T47D (cell line): ENCODE measurements around the gene COL11A1.
"Not testable (repeated sequence)": the region's sequence is repeated elsewhere in the genome, so short reads cannot be mapped to it uniquely, and the experiment has no call there.

Source experiments
- DNase-seq, 2 experiments: peaks; one replicate each; pipeline versions ENCODE4 v3.0.0 to v3.0.0-alpha.2; 2011 to 2012; ENCODE audit warnings: low read depth in 1 of 2, low spot score in 1 of 2
- JUND ChIP-seq: IDR thresholded peaks from 2 replicates; pipeline ENCODE4 v1.6.1; 2012; ENCODE audit warnings: low read depth
- in situ Hi-C: cut with HindIII; loops from 2 replicates; pipeline ENCODE4 v1.10.0; 2016; ENCODE audit warnings: low sequenced_read_pairs, low pct_unique_long_range_greater_than_20kb

The COL11A1 gene

DNA sequence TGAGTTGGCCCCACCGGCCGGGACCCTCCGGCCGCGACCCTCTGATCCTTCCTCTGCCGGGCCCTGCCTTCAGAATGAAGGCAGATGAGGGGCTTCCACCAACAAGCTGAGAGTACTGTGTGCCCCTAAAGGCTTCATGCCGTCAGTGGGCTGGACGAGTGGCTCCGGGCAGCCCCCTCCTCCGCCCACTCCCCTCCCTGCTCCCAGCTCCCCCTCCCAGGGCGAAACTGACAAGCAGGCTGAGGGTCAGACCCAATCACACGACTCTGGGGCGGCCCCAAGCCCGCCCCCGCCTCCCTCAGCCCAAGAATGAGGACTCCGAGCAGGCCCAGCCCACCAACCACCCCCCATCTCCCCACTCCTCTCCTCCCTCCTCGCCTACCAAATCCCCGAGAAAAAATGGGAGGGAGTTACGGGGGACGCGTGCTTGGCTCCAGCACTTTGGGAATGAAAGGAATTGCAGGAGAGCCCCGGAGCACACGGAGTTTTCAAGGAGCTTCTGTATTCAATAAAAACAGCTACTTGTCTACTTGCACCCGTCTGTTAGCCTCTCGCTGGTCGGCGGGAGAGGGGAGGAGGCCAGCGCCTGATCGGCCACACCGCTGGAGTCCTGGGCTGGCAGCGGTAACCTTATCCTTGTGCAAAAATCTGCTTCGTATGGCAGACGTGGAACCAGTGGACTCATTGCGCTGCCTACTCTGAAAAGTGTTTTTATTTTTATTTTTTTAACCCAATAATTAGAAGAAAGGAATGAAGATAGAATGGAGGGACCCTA is at the start of gene COL11A1:
Gene COL11A1 (minus strand): TSS at position 147 of the 775 bp plus-strand sequence. CDS start 344 bp downstream, outside the sequence.
- DNase-seq: no peak
- no peak for TF ChIP-seq JUND
- in situ Hi-C loops: no loop called here

DNA sequence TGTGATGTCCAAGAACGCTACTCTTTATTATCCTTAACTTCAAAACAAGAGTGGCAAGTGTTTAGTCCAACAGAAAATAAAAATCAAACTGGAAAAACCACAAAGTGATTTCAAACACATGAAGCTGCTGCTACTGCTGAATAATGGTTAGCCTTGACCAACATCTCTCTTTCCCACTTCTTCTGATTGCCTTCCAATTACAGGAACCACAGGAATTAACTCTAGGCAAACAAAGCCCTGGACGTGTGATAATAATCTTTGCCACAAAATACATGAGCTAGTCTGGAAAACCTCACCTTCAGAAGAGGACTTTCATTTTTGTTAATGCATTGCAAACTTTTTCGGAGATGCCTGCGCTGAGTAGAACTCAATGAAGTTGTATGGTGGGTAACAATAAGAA is 48.6 kb upstream of the COL11A1 start:
- DNase-seq: peak in 1 of 2 experiments; percentile 58
- TF ChIP-seq JUND: no peak
- in situ Hi-C loops: no loop called here

DNA sequence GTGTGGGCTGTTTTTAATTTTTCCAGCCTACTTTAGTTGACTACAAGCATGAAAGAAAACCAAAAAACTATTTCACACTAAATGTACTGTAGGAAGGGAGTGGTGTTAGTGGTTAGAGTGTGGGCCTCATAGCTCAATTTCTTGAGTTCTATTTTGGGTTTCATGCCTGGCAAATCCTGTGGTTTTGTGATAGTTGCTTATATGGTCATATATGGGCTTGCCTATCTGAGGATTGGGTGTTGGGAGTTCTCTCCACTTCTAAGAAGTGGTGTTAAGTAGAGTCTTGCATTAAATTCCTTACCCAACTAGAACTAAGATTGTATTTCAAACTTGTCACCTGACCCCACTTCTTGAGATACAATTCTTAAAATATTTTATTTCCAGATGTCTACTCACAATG is 37.8 kb upstream of the COL11A1 start:
- no peak for DNase-seq
- in situ Hi-C loops: no loop called here
- TF ChIP-seq JUND: no peak

DNA sequence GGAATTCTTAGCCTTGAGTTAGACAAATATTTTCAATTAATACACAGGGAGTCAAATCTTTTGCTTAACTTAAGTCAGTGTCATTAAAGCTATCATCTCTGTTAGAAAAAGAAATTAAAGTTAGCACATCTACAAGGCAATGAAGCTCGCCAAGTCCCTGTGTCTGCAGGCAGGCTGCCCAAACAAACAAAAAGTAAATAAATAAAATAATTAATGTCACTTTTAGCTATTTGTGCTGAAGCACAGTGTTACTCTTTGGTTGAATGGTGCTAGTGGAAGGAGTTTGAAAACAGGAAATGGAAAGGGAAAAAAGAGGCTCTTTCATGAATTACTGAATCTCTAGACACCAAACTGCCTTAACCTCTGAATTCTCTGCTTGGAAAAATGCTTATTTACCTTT is 37.1 kb upstream of the COL11A1 start:
- no peak for DNase-seq
- in situ Hi-C loops: no loop called here

DNA sequence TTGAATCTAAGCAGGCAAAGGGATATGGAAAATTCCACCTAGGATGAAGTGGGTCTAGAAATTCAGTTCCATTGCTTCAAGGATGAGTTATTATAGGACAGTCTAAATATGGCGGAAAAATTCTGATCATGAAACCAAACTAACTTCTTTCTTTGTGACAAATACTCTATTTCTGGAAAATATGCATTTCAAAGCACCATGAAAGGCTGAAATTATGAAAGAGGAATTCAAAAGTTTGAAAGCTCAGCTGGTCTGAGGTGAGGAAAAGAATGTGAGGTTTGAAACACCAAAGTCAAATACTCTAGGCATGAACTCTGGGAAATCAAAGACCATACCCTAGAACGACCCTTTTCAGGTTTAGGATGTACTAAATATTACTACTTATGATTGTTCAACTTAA is 36.4 kb upstream of the COL11A1 start:
- in situ Hi-C loops: no loop called here
- TF ChIP-seq JUND: no peak

More for the DNA sequence above, 37.1 kb upstream of the COL11A1 start:
- TF ChIP-seq JUND: no peak

DNA sequence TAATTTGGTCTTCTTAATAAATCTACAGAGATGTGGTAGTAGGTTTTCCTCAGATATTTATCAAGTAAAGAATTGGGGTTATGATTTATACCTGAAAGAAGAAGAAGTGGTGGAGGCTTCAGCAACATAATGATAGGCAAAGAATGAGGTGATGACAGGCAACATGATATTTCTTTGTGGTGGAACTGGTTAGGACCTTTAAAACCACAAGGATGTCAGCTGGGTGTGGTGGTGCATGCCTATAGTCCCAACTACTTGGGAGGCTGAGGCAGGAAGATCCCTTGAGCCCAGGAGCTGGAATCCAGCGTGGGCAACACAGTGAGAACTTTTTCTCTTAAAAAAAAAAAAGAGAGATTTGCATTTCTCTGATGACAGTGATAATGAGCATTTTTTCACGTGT is 34.1 kb upstream of the COL11A1 start:
- in situ Hi-C loops: no loop called here
- TF ChIP-seq JUND: no peak
- no peak for DNase-seq

More for the DNA sequence above, 36.4 kb upstream of the COL11A1 start:
- no peak for DNase-seq

DNA sequence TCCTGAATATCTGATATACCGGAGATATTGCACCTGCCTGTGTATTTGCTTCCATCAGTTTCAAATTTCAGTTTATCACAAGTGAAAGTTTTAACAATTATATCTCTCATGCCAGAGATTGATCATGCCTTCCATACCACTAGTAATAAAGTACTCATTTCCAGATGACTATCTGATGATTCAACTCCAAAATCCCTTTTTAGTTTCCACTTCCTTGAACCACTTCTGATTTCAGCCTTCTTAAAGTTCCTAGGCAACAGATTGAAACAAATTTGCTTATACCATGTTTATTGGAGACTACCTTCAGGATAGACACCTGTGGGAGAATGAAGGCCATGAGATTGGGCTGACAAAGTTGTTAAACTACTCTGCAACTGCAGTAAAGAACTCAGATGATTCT is 21.5 kb upstream of the COL11A1 start:
- TF ChIP-seq JUND: no peak
- DNase-seq: no peak
- in situ Hi-C loops: no loop called here

DNA sequence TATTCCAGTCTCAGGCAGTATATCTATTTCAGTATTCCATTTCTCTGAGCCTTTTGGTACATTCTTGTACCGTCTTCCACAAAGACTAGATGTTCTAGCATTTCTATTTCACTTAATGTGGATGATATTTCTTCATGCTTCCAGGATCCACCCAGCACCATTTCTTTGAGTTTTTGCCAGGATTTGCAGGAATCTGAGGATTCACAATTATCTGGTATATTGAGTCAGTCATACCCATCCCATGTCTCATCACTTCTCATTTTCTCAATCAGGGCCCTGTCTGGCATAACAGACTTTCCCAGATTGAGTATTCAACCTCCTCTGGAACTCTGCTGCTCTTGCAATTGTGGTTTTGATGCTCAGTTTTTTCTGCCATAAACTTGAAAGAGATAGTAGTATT is 20.9 kb upstream of the COL11A1 start:
- no peak for TF ChIP-seq JUND
- no peak for DNase-seq

DNA sequence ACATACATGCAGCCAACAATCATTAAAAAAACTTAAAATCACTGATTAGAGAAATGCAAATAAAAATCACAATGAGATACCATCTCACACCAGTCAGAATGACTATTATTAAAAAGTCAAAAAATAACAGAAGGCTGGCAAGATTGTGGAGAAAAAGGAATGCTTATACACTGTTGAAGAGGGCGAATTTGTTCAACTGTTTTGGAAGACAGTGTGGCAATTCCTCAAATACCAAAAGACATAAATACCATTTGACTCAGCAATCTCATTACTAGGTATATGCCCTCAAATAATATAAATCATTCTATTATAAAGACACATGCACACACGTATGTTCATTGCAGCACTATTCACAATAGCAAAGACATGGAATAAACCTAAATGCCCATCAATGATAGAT is 19.9 kb upstream of the COL11A1 start:
- in situ Hi-C loops, DNase-seq: not testable (repeated sequence)

More for the DNA sequence above, 20.9 kb upstream of the COL11A1 start:
- in situ Hi-C loops: no loop called here

DNA sequence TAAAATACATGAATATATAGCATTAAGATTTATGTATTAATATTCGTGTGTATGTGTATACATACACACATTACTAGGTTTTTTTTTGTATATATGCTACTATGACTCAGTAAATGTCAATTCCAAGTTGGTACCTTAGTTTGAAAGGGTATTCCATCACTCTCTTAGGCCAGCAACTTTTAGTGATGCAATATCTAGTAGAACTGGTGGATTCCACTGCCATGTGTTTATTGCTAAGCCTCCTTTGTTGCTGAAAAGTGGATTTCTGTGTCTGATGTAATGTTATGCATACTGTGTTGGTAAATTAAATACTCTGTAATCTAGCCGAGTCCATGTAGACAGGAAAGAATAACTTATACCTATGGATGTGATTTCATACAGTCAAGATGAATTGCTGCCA is 16.9 kb upstream of the COL11A1 start:
- in situ Hi-C loops: no loop called here
- no peak for DNase-seq
- no peak for TF ChIP-seq JUND

DNA sequence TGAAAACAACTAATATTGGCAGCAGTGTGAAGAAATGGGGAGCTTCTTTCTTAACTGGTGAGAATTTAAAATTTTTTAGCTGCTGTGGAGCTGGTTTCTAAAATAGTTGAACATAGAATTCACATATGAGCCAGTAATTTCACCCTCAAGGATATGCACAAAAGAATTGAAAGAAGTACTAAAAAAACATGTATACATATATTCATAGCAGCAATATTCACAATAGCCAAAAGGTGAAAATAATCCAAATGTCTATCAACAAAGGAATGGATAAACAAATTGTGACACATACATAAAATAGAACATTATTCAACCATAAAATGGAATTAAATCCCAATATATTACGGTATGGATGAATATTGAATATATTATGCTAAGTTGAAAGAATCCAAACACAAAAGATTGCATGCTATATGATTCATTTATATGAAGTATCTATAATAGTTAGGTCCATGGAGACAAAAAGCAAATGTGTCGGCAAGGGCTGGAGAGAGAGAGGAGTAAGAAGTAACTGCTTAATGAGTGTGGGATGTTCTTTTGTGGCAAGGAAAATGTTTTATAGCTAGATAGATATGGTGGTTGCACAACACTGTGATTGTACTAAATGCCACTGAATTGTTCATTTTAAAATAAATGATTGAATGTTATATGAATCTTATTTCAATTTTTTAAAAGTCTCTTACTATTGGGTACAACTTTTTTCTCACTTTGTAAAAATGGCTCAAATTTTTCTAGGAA is 14.8 kb upstream of the COL11A1 start:
- TF ChIP-seq JUND: no peak
- in situ Hi-C loops: no loop called here
- DNase-seq: no peak

DNA sequence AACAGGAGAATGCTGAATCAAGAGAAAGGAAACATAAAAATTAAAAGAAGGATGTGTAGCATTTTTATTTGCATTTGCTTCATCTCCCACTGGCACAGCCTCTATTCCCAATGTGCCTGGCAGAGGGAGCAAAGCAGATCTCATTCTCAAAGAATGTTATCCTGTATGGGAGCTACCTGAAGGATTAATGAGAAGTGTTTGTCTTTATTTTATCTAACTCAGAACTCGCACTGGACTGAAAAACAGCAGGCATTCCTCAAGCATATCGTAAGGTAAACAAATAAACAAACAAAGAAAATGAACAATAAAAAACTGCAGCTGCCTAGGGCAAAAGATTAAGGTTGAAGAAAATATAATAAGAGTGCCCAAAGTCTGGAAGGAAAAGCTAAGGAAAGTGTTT is 12.7 kb upstream of the COL11A1 start:
- DNase-seq: peak in 1 of 2 experiments; percentile 5
- TF ChIP-seq JUND: no peak
- in situ Hi-C loops: no loop called here

DNA sequence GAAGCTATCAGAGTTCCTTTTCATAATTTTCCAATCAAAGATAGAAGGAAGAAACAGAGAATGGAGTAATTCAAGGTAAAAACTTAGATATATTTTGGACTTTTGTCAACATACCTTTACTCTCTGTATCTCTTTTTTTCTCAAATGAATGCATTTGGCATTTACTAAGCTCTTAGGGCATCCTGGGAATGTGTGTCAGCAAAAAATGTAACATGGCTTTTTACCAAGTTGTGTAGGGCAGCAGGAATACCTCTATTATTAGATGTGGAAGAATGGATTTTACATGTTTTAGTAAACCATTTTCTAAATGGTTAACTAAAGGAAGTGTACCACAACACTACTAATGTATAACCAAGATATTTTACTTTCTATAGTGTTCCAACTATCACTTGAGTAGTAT is 4.2 kb upstream of the COL11A1 start:
- DNase-seq: no peak
- in situ Hi-C loops: no loop called here
- TF ChIP-seq JUND: no peak

DNA sequence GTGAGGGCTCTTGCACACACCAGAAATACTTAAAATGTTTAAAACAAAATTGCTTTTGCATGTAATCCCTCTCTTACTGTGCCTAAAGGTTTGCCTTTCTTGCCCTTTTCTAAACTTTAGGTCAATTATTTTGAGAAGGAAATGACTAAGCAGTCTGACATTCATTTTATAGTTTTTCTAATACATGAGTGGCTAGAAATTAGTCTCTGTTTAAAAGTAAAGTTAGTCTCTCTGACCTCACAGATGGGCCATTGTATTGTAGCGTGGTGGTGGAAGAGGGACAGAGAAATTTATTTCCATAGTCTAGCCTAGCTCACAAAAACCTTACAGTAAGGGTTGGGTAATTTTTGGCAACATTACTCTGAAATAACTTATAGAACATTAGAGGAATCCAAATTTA is 3.6 kb upstream of the COL11A1 start:
- TF ChIP-seq JUND: no peak
- DNase-seq: no peak
- in situ Hi-C loops: no loop called here
